Stimulated activated CD8-positive, alpha-beta memory T cell treated with anti-CD3 and anti-CD28 coated beads, Interleukin-12 subunit alpha, Interleukin-12 subunit beta, amount 100 ng/mL, for 4 hours (primary cell): ENCODE results near the gene SLC22A23.

ENCODE experiments used
- DNase-seq: peaks from one replicate; pipeline ENCODE4 v3.0.0-alpha.2; 2020; ENCODE audit warnings: low read depth

Gene SLC22A23

DNA sequence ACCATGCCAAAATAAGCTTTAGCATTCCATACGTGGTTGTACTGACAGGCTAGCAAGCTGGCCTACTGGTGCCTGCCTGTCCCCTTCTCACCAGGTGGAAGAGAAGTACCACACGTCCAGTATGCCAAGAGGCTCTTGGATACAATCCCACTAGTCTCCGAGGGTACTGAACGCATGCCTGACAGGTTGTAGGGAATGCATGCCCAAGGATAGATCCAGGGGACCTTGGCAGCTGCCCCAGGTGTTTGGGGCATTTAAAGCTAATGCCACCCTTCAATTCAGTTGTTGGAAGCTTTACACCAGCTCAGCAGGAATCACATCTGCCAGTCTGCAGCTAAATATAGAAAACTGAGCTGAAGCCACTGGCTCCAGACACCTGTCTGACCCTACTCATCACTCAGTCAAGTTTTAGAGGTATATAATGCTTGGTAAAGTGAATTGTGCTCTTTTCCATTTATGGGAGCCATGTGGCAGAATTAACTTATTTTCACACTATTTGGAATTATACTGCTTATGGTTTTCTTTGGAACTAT, 234.3 kb downstream of the SLC22A23 start:
- no peak for DNase-seq

DNA sequence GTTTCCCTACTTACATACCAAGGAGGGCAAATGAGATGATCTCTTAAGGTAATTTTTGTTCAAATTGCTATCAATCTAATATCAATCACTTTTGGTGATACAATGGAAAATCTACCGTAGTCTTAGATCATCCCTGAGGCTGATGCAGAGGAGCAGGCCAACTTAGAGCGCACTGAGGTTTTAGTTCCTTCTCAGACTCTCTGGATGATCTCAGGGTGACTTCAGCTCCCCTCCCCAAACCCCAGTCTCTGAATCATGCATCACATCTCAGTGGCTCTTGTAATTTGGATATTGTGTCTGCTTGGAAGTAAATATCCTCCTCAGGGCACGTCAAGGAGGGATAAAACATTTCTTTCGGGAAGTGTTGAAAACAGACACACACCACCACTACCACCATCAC, 235.3 kb downstream of the SLC22A23 start:
- DNase-seq, result no peak

DNA sequence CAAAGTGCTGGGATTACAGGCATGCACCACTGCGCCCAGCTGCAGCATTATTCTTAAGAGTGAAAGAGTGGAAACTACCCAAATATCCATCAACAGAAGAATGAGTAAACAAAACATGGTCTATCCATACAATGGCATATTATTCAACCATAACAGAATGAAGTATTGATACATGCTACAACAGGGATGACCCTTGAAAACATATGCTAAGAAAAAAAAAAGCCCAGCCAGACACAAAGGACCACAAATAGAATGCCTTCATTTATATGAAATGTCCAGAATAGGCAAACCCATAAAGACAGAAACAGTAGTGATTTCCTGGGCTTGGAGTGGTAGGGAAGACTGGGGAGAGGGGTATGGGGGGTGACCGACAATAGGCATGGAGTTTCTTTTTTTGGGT, 236.5 kb downstream of the SLC22A23 start:
- DNase-seq, result no peak
